ENCODE measurements around the gene KANSL1. TPM values are rescaled to one million over a fixed set of nuclear protein-coding genes. Genes with fewer than 3 reads are reported as not detected.

Gene KANSL1
- total RNA-seq, 1 donor from 2014 or later, result 78.5 TPM

DNA sequence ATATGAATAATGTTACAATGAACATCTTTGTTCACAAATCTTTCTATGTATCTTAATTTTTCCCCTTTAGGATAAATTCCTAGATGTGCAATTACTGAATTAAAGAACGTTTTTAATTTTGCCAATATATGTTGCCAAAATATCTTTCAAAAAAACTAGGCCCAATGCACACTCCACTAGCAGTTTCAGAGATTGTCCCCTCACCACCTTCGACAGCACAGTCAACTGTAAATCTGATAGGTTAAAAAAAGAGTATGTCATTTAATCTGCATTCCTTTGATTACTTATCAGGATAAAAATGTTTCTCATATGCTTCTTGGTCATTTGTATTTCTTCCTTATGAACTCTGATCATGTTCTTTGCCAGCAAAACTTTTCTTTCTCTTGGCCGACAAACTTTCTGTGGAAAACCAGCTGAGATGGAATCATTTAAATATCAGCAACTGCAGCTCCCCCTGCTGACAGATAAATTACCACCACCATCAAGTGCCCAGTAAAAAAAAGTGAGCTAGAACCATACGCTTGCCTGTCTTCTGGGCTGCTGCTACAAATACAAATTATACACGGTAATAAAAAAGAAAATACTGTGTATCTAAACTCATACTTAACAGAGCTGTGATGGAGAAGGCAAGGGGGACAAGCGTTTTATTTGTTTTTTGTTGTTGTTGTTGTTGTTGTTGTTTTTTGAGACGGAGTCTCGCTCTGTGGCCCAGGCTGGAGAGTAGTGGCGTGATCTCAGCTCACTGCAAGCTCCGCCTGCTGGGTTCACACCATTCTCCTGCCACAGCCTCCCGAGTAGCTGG is 19.6 kb upstream of the KANSL1 start:
- TF ChIP-seq CTCF (IDR thresholded peaks at IDR 0.05), result peak; percentile 77
- H3K36me3 ChIP-seq, result peaks cover 13% of the 10 kb centered on the region
- no peak overlapping the region for H3K4me3 ChIP-seq
- H3K9me3 ChIP-seq, result no peaks in the 10 kb centered on the region
- peak; percentile 77 to 88 for ATAC-seq
- no peak overlapping the region for H3K27ac ChIP-seq
- no peaks in the 10 kb centered on the region for H3K27me3 ChIP-seq (ENCODE audit: low read depth)
- intact Hi-C loops (cut with DNase I), result no loop called here
- no peak for DNase-seq
- no peaks in the 10 kb centered on the region for H3K4me1 ChIP-seq

GRCh38 chr17:46208997-46209396 is 15.8 kb upstream of the KANSL1 start:
- Histone ChIP-seq H3K9me3 (no peaks in the 10 kb centered on the region), H3K36me3 (no peaks in the 10 kb centered on the region), H3K27me3 (ENCODE audit: low read depth) (no peaks in the 10 kb centered on the region), H3K4me3 (no peak overlapping the region), H3K4me1 (no peaks in the 10 kb centered on the region), H3K27ac (no peak overlapping the region)
- DNase-seq, result no peak
- intact Hi-C loops (cut with DNase I), result no loop called here
- ATAC-seq, result no peak
- no peak for TF ChIP-seq CTCF (IDR thresholded peaks at IDR 0.05)

DNA sequence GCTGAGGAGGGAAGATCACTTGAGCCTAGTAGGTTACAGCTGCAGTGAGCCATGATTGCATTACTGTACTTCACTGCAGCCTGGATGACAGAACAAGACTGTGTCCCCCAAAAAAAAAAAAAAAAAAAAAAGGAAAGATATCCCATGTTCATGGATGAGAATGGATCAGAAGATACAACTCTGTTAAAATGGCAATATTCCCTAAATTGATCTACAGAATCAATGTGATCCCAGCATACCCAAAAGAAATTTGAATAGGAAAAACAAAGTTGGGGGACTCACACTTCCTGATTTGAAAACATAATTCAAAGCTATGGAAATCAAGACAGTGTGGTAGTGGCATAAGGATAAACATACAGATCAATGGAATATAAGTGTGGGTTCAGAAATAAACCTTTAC is 12.7 kb upstream of the KANSL1 start:
- DNase-seq (no peak), ATAC-seq (no peak)
- no peak for TF ChIP-seq CTCF (IDR thresholded peaks at IDR 0.05)
- Histone ChIP-seq H3K4me1 (no peaks in the 10 kb centered on the region), H3K9me3 (no peaks in the 10 kb centered on the region), H3K4me3 (no peak overlapping the region), H3K27me3 (ENCODE audit: low read depth) (no peaks in the 10 kb centered on the region), H3K27ac (no peak overlapping the region), H3K36me3 (no peaks in the 10 kb centered on the region)
- intact Hi-C loops (cut with DNase I), result no loop called here

DNA sequence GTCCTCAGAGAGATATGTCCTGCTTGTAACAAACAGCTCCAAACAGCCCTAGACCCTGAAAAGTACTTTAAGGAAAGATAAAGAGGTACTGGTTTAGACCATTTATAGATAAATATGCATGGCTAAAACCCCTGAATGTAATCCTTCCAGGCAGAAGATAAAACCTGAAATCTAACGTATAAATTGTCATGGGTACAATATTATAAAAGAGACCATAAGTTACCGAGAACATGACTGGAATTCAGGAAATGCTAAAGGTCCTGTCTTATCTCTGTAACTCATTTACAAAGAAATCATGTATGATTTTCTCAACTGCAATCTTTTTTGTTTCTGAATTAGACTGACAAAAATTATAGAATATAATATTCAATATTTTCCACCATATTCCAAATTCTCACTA is 9.2 kb upstream of the KANSL1 start:
- Histone ChIP-seq H3K9me3 (no peaks in the 10 kb centered on the region), H3K4me1 (no peaks in the 10 kb centered on the region), H3K36me3 (no peaks in the 10 kb centered on the region), H3K4me3 (no peak overlapping the region), H3K27ac (no peak overlapping the region), H3K27me3 (ENCODE audit: low read depth) (no peaks in the 10 kb centered on the region)
- DNase-seq (no peak), ATAC-seq (no peak)
- intact Hi-C loops (cut with DNase I), result no loop called here
- TF ChIP-seq CTCF (IDR thresholded peaks at IDR 0.05), result no peak

- no peaks in the 10 kb centered on the region for H3K4me1 ChIP-seq
- ATAC-seq, result no peak
- H3K9me3 ChIP-seq, result no peaks in the 10 kb centered on the region
Observed at GRCh38 chr17:46201491-46201890, 8.3 kb upstream of the KANSL1 start.

More at GRCh38 chr17:46201491-46201890, 8.3 kb upstream of the KANSL1 start:
- Histone ChIP-seq H3K27ac (no peak overlapping the region), H3K4me3 (no peak overlapping the region), H3K36me3 (no peaks in the 10 kb centered on the region), H3K27me3 (ENCODE audit: low read depth) (no peaks in the 10 kb centered on the region)
- intact Hi-C loops (cut with DNase I), result no loop called here
- no peak for TF ChIP-seq CTCF (IDR thresholded peaks at IDR 0.05)
- no peak for DNase-seq
